Superior temporal gyrus (tissue), 1 donor: ENCODE data around the gene PDE4DIP.
A peak's percentile ranks its signal among the peaks of the same experiment; 100 is the strongest.
"Not testable (repeated sequence)": the region's sequence is repeated elsewhere in the genome, so short reads cannot be mapped to it uniquely, and the experiment has no call there.

ENCODE experiments used
- DNase-seq: peaks from one replicate; pipeline ENCODE4 v3.0.0-alpha.2; 2016; ENCODE audit errors: extremely low spot score

The PDE4DIP gene

GRCh38 chr1:148918836-148919447 lies 74.7 kb downstream of the PDE4DIP start:
- peak; percentile 37 for DNase-seq

DNA sequence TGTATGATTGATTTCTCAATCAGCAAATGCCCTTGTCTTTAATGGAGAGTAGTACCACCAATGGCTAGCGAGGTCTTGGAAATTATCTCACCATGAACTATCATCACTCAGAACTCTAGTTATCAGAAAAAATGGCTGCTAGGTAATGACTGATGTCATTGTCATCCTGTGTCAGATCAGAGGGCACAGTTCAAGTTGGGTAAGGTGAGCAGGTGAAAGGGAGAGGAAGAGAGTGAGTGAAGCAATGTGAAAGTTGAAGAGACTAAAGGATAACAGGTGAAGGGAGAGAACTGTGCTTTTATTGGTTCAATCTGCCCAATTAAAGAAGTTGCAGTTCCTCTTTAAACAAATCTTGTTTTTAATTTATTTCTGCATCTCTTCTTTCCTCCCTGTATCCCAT lies 76.8 kb downstream of the PDE4DIP start:
- not testable (repeated sequence) for DNase-seq

GRCh38 chr1:148923798-148924197 lies 79.6 kb downstream of the PDE4DIP start:
- DNase-seq: not testable (repeated sequence)

GRCh38 chr1:148927645-148928044 lies 83.4 kb downstream of the PDE4DIP start:
- DNase-seq: not testable (repeated sequence)

GRCh38 chr1:148929253-148929652 lies 85.0 kb downstream of the PDE4DIP start:
- not testable (repeated sequence) for DNase-seq

GRCh38 chr1:148935381-148936002 lies 91.3 kb downstream of the PDE4DIP start:
- DNase-seq: not testable (repeated sequence)

GRCh38 chr1:148942906-148943305 lies 98.7 kb downstream of the PDE4DIP start:
- not testable (repeated sequence) for DNase-seq

GRCh38 chr1:148945130-148945529 lies 100.9 kb downstream of the PDE4DIP start:
- not testable (repeated sequence) for DNase-seq

DNA sequence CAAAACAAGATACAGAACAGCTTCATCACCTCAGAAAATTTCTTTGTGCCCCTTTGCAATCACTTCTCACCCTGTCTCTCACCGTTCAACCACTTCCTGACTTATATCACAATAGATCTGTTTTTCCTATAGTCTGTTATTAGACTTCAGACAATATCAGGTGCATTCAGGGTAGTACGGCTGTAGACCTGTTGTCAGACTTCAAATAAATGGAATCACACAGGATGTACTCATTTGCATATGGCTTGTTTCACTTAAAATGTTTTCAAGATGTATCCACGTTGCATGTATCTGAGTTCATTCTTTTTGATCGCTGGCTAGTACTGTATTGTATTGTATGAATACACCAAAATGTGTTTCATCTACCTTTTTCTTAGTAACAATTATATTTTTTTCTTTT lies 104.5 kb downstream of the PDE4DIP start:
- DNase-seq: not testable (repeated sequence)

DNA sequence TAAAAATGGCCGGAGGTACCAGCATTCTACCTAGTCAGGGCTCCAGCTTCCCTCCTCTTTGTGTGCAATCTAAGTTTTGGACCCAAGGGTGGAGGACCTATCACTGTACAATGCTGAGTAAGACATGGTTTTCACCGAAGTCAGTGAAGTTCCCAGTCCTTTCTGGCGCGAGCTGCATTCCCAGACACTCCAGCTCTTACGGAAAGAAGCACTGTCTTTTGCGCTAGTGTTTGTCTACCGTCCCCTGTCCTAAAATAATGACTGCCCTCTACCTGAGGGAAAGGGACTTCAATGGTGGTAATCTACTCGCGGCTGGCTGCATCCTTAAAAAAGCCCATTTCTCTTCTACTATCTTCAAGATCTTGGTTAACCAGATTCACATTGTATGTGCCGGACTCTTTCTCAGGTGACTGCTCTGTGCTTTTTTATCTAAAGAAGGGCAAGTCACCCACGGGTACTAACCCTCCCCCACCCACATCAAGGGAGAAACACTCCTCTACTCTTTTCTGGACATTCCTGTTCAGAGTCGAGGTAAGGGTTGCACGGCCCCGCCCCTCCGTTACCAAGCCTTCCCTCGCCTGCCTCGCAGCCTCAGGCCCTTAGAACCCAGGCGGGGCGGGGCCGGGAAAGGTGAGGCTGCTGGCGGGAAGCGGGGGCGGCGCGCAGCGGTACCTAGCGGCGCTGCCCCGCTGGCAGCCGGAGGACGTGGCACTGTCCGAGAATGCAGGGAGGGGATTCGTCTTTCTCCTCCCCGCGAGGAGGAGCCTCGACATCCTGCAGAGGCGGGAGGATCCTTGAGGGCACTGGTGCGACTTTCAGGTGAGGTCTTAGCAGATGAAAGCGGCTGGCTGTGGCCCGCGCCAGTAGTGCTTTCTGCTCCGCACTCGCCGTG lies 107.4 kb downstream of the PDE4DIP start:
- DNase-seq: peak; percentile 81

DNA sequence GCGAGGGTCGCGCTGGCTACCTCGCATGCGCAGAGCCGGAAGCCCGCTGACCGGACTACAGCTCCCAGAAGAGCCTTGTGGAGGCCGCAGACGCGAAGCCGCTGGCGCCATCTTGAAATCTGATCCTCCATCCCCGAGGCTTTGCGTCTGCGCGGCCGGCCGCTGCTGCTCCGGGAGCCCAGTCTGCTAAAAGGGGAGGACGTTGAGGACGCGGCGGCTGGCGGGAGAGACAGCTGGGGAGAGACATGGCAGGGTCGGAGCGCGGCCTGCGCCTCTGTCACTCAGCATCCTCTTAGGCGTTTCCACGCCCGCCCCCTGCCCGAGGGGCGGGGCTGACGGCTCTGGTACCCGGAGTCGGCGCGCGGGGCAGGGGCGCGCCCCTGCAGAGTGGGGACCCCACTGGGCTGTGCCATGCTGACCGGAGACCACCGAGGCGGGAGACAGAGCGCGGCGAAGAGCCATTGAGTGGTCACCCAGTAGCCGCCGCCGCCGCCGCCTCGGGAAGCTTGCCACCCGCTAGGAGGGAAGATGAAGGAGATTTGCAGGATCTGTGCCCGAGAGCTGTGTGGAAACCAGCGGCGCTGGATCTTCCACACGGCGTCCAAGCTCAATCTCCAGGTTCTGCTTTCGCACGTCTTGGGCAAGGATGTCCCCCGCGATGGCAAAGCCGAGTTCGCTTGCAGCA lies 108.2 kb downstream of the PDE4DIP start:
- not testable (repeated sequence) for DNase-seq

DNA sequence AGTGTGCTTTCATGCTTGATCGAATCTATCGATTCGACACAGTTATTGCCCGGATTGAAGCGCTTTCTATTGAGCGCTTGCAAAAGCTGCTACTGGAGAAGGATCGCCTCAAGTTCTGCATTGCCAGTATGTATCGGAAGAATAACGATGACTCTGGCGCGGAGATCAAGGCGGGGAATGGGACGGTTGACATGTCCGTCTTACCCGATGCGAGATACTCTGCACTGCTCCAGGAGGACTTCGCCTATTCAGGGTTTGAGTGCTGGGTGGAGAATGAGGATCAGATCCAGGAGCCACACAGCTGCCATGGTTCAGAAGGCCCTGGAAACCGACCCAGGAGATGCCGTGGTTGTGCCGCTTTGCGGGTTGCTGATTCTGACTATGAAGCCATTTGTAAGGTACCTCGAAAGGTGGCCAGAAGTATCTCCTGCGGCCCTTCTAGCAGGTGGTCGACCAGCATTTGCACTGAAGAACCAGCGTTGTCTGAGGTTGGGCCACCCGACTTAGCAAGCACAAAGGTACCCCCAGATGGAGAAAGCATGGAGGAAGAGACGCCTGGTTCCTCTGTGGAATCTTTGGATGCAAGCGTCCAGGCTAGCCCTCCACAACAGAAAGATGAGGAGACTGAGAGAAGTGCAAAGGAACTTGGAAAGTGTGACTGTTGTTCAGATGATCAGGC lies 108.8 kb downstream of the PDE4DIP start:
- peak; percentile 57 for DNase-seq

DNA sequence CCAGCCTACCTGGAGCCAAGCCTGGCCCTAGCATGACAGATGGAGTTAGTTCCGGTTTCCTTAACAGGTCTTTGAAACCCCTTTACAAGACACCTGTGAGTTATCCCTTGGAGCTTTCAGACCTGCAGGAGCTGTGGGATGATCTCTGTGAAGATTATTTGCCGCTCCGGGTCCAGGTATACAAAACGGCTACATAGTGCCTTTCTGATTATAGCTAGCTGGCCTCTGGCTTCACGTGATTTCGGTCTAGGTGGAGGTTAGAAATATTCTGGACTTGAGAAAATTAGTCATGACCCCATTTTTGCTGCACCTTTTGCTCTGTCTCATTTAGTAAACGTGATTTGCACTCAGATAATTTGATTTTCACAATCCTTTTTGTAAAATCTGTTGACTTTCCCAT lies 109.5 kb downstream of the PDE4DIP start:
- not testable (repeated sequence) for DNase-seq

GRCh38 chr1:148958343-148958742 lies 114.1 kb downstream of the PDE4DIP start:
- not testable (repeated sequence) for DNase-seq

- not testable (repeated sequence) for DNase-seq
Measured at GRCh38 chr1:148960212-148961000, 116.2 kb downstream of the PDE4DIP start.

GRCh38 chr1:148962127-148962857 lies 118.1 kb downstream of the PDE4DIP start:
- not testable (repeated sequence) for DNase-seq

GRCh38 chr1:148966084-148966483 lies 121.9 kb downstream of the PDE4DIP start:
- DNase-seq: not testable (repeated sequence)

- DNase-seq: not testable (repeated sequence)
Measured at GRCh38 chr1:148967580-148967979, 123.4 kb downstream of the PDE4DIP start.

GRCh38 chr1:148968682-148969081 lies 124.5 kb downstream of the PDE4DIP start:
- DNase-seq: not testable (repeated sequence)

DNA sequence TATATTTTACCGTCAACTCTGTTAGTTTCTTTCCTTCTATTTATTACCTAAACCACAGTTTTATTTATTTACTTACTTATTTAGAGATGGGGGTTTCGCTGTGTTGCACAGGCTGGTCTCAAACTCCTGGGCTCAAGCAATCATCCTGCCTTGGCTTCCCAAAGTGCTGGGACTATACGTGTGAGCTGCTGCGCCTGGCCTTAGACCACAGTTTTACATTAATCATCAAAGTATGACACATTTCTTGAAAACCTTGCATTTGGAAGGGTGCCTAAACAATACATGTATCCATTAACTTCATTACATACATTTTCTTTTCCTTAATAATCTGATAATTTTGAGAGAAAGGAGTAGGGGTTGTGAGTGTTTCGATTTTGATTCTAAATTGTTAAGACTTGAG lies 124.9 kb downstream of the PDE4DIP start:
- not testable (repeated sequence) for DNase-seq
